NOMO-1 (cell line): ENCODE results near the gene SNAP47.

Experiments
- DNase-seq, 2 experiments: peaks; one replicate each; lab custom pipeline; 2025; ENCODE audit not compliant: unreplicated experiment in 2 of 2; lab: John Stamatoyannopoulos, UW

SNAP47 gene

GRCh38 chr1:227793948-227794816 lies 58.9 kb downstream of the SNAP47 start:
- DNase-seq: no peak

- DNase-seq: no peak
Observed at GRCh38 chr1:227794817-227795192, 59.6 kb downstream of the SNAP47 start.

GRCh38 chr1:227795732-227796131 lies 60.5 kb downstream of the SNAP47 start:
- no peak for DNase-seq

- DNase-seq: no peak
Observed at GRCh38 chr1:227796359-227796915, 61.2 kb downstream of the SNAP47 start.

- no peak for DNase-seq
Observed at GRCh38 chr1:227797144-227797543, 61.9 kb downstream of the SNAP47 start.

- no peak for DNase-seq
Observed at GRCh38 chr1:227797625-227798024, 62.4 kb downstream of the SNAP47 start.

- DNase-seq: no peak
Observed at GRCh38 chr1:227798078-227798802, 63.0 kb downstream of the SNAP47 start.

GRCh38 chr1:227799756-227800155 lies 64.5 kb downstream of the SNAP47 start:
- no peak for DNase-seq

- DNase-seq: no peak
Observed at GRCh38 chr1:227803933-227804332, 68.7 kb downstream of the SNAP47 start.

GRCh38 chr1:227805606-227806197 lies 70.5 kb downstream of the SNAP47 start:
- DNase-seq: no peak

GRCh38 chr1:227808566-227808965 lies 73.3 kb downstream of the SNAP47 start:
- DNase-seq: no peak

GRCh38 chr1:227809026-227809425 lies 73.8 kb downstream of the SNAP47 start:
- DNase-seq: no peak

GRCh38 chr1:227813962-227814361 lies 78.7 kb downstream of the SNAP47 start:
- DNase-seq: no peak

- no peak for DNase-seq
Observed at GRCh38 chr1:227815468-227816409, 80.5 kb downstream of the SNAP47 start, which contains the start of gene PRSS38. TSS of gene PRSS38 (plus strand) at chr1:227815675. CDS start at chr1:227815717, 42 bp downstream.

- DNase-seq: no peak
Observed at GRCh38 chr1:227816750-227817446, 81.7 kb downstream of the SNAP47 start.

- DNase-seq: no peak
Observed at GRCh38 chr1:227823537-227823936, 88.3 kb downstream of the SNAP47 start.

- no peak for DNase-seq
Observed at GRCh38 chr1:227824204-227824603, 89.0 kb downstream of the SNAP47 start.

- DNase-seq: no peak
Observed at GRCh38 chr1:227828786-227829185, 93.6 kb downstream of the SNAP47 start.
